Measurements from ENCODE around the gene C8G.

- TF ChIP-seq, protein P1, sequence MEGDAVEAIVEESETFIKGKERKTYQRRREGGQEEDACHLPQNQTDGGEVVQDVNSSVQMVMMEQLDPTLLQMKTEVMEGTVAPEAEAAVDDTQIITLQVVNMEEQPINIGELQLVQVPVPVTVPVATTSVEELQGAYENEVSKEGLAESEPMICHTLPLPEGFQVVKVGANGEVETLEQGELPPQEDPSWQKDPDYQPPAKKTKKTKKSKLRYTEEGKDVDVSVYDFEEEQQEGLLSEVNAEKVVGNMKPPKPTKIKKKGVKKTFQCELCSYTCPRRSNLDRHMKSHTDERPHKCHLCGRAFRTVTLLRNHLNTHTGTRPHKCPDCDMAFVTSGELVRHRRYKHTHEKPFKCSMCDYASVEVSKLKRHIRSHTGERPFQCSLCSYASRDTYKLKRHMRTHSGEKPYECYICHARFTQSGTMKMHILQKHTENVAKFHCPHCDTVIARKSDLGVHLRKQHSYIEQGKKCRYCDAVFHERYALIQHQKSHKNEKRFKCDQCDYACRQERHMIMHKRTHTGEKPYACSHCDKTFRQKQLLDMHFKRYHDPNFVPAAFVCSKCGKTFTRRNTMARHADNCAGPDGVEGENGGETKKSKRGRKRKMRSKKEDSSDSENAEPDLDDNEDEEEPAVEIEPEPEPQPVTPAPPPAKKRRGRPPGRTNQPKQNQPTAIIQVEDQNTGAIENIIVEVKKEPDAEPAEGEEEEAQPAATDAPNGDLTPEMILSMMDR (IDR thresholded peaks at IDR 0.05) = no peak
- TF ChIP-seq POLR2A (IDR thresholded peaks at IDR 0.05) = no peak
Measured at GRCh38 chr9:136939431-136939995, 5.5 kb upstream of the C8G start.
